GM19023 (cell line): ENCODE measurements around the gene CCDC88C.

Experiments
- ATAC-seq: cut with Tn5 transposase; IDR thresholded peaks from one replicate; pipeline ENCODE4 v1.9.1; 2021; ENCODE audit warnings: mild to moderate bottlenecking, moderate library complexity; ENCODE audit not compliant: unreplicated experiment

Gene CCDC88C

GRCh38 chr14:91350813-91351511 is 66.7 kb downstream of the CCDC88C start:
- ATAC-seq: peak; percentile 59

GRCh38 chr14:91350483-91350812 is 67.2 kb downstream of the CCDC88C start:
- peak; percentile 2 for ATAC-seq

DNA sequence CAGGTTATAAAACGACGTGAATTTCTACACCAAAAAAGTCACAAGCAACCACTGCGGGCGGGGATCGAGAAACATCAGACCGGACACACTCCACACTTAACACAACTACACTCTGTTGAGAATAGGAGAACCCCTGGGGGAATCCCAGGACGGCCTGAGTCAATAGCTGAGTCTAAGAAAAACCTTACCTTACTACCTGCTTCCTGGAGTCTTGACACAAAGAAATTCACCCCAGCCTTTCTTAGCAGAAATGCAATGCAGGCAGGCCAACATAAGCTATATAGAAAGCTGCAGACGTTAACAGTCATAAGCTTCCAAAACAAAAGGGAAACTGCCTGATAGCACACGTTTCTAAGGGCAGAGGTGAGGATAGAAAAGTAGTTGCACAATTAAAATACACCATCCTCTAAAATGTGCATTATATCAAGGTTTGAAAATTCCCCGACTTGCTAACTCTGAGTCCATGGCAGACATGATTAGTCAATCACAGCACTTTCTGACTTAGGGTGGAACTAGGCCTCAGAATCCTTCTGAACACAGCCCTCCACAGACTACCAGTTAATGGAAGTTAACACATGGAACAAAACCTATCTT is 68.0 kb downstream of the CCDC88C start:
- peak; percentile 59 for ATAC-seq

DNA sequence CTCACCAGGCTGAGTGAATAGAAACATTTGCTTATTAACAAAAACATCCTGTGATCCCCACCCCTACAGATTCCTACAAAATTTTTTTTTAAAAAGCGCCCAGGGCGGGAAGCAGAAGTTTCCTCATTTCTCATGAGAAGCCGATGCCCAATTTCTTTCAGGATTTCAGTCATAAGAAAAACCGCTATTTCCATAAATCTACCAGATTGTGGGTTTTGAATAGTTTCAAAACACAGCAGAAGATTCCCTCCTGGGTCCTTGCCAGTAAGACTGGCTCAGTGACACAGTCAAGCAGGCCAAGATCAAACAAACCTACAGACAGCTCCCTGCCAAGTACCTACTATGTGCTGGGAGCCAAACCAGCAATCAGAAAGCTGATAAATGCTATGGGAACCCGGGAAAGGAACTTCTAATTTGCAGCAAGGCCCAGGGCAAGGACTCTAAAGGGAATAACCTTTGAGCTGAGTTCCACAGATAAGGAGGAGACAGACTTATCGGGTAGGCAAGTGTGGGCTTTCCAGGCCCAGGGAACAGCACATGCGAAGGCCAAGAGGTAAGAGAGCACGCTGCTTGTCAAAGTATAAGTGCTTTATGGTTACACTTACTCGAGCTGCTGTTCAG is 68.7 kb downstream of the CCDC88C start:
- no peak for ATAC-seq

DNA sequence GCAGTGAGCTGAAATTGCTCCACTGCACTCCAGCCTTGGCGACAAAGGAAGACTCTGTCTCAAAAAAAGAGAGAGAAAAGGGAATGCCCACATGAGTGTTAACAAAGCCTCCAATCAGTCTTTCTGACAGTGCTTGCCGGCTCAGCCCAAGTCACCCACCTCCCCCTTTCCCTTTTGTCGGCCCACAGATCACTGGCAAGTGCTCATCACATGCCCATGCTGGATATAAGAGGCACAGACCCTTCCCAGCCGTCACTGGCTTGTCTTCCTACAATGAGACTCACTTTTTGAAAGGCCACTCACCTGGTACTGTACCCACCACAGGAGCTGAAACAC is 70.8 kb downstream of the CCDC88C start:
- no peak for ATAC-seq

GRCh38 chr14:91344096-91344495 is 73.5 kb downstream of the CCDC88C start:
- no peak for ATAC-seq

GRCh38 chr14:91343051-91343450 is 74.6 kb downstream of the CCDC88C start:
- no peak for ATAC-seq

GRCh38 chr14:91342206-91342760 is 75.3 kb downstream of the CCDC88C start:
- no peak for ATAC-seq

- no peak for ATAC-seq
These were observed 75.9 kb downstream of the CCDC88C start for GRCh38 chr14:91341751-91342154.

- no peak for ATAC-seq
These were observed 76.3 kb downstream of the CCDC88C start for GRCh38 chr14:91341334-91341733.

DNA sequence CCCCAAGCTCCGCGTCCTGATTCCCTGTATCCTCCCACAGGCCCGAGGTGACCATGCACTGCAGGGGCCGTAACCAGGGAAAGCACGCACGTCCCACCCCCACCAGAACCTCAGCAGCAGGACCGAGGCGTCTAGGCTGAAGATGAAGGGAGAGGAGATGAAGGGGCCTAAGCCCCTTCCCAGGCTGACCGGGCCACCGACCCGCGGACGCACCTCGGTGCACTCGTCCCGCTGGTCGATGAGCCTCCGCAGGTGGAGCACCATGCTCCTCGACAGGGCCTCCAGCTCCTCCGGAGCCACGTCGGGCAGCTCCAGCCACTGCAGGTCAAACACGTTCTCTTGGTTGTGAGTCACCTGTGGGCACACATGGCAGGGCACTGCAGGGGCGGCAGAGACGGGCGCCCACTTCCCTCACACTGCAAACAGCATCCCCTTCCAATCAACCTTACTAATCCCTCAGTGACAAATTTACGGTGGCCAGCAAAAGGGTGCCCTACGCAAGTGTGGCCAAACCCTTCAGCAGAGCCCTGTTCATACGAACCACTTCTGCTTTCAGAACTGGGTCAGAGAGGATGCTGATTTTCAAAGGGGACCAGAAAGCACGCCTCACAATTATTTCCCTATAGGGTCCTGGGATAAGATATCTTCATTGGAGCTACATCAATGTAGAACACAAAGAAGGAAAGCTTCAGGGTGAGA is 77.8 kb downstream of the CCDC88C start:
- no peak for ATAC-seq

- ATAC-seq: no peak
These were observed 78.5 kb downstream of the CCDC88C start for GRCh38 chr14:91339076-91339475.

GRCh38 chr14:91338379-91338778 is 79.2 kb downstream of the CCDC88C start:
- ATAC-seq: no peak

- no peak for ATAC-seq
These were observed 79.8 kb downstream of the CCDC88C start for GRCh38 chr14:91337699-91338335.

GRCh38 chr14:91336093-91336450 is 81.5 kb downstream of the CCDC88C start:
- no peak for ATAC-seq

- ATAC-seq: no peak
These were observed 82.2 kb downstream of the CCDC88C start for GRCh38 chr14:91335191-91336092.

GRCh38 chr14:91333650-91334039 is 84.0 kb downstream of the CCDC88C start:
- peak; percentile 49 for ATAC-seq

DNA sequence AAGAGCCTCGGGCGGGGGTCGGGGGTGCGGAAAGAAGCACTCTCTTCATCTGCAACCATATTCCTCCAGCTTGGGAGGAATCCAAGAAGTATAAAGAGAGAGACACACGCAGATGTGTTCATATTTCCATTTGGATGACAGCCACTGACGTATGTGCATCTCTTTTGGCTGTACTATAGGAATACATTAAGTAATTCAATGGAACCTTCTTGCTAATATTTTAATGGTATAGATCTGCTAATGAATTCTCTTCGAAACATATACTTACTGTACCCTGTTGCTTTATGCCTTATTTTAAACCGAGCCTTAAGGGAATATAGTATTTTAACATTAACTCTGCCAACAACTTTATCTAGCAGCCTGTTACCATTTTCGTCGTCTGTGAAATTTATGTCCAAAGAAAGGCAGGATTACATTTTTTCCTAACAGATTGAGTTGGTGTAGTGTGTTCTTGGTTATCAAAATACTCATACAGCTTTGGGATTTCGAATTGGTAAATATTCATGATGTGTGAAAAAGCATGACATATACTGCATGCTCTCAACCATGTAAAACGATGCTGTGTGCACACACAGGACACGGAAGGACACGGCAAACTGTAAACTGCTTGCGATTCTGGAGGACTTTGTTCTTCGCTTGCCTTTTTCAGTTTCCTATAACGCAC is 84.5 kb downstream of the CCDC88C start:
- ATAC-seq: no peak

- ATAC-seq: no peak
These were observed 85.2 kb downstream of the CCDC88C start for GRCh38 chr14:91332171-91332985.
